Epithelial cell of umbilical artery (primary cell): Measurements from ENCODE around the gene MTMR8. TPM values are rescaled to one million over a fixed set of nuclear protein-coding genes. Genes with fewer than 3 reads are reported as not detected.

Experiments
- total RNA-seq: library from RNA; depleted of rRNA; stranded (reverse); fragments of >200 nt; gene quantifications from 2 replicates; pipeline ENCODE4 v1.2.3, GENCODE V29; 2014

MTMR8 gene
- 0.15 and 0.65 TPM in 2 replicates for total RNA-seq

DNA sequence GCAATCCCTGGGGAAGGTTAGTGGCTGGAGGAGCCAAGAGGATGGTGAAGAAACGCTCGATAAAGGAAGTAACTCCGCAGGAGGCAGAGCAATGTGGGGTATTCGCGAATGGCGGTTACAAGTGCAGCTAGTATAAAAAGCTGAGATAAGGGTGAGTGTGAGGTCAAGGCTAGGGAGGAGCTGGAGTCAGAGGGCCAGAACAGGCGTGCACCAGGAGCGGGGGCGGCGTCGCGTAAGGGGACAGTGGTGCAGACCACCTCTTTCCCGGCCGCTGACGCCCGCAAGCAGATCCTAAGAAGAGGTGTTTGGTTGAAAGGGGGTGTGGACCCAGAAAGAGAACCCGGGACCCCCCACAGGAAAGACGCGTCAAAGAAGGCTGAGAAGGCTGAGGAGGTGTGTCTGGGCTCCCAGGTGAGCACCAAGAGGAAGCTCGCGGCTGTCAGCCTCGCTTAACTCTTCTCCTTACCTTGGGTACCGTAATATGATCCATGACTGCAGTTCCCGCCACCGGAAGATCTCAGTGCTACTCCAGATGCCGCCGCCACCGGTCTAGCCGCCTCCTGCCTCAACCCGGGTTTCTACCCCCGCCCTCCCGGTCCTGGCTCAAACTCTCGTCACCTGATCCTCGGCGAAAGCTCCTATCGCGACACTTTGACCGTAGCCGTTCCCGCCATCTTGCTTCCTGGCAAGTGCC lies at the start of gene MTMR8:
MTMR8 (minus strand) TSS at position 579 of the 694 bp plus-strand sequence; CDS start at position 490, 89 bp downstream.

DNA sequence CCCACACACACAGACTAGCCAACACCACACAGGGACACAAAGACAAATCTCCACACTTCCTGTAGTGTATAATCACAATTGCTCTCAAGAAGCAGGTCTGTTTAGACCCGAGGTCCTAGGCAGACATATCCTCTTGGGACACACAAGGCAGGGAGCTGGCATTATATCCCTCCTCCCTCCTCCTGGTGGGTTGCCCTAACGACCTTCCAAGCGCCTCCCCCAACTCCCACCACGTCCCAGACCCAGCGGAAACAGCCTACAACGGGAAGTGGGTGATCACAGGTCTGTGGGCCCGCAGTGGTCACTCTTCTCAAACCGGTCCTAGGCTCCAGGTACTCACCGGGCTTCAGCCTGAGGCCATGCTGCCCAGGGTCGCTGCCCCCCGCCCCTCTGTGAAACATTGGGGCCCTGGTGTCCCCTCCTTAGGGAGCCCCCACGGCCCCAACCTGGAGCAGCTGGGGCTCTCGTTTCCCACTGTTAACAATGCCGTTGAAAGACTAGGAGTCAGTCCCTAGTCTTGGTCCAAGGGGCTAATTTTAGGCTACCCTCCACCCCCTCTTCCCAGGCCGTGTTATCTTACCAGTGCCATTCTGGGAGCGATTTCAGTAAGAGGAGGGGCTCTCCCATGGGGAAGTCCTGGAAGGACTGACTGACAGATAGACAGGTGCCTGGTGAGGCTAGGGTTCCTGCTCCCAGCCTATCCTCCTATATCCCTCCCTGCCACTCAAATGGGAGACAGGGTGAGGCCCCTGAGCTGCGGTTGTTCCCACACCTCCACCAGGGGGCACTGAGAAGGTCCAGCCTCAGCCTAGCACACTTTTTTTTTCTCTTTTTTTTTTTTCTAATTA lies 164.9 kb downstream of the MTMR8 start, which contains the start of gene ASB12:
ASB12 (minus strand) TSS at position 485 of the 848 bp plus-strand sequence. CDS start 4,957 bp downstream, outside the sequence.

Other genes with a start within 250 kb of the MTMR8 start
- 0.97 and 1.1 TPM in 2 replicates for gene AMER1, start 189.7 kb downstream of the MTMR8 start, total RNA-seq
- gene ASB12, start 164.8 kb downstream of the MTMR8 start, total RNA-seq: not detected in 2 replicates